Ureter (tissue), 1 donor: ENCODE results near the gene TMEM14C. TPM values are rescaled to one million over a fixed set of nuclear protein-coding genes. Genes with fewer than 3 reads are reported as not detected.
A peak's percentile ranks its signal among the peaks of the same experiment; 100 is the strongest.
"Not testable (repeated sequence)": the region's sequence is repeated elsewhere in the genome, so short reads cannot be mapped to it uniquely, and the experiment has no call there.

ENCODE experiments used
- DNase-seq: peaks from one replicate; pipeline ENCODE4 v3.0.0-alpha.2; 2020; ENCODE audit warnings: low spot score
- total RNA-seq: library from RNA; stranded (reverse); gene quantifications from one replicate; pipeline ENCODE4 v1.2.4, GENCODE V29; 2023
- donor health status: DM: yes; HTN: yes; CAD: no.

Gene TMEM14C
- total RNA-seq, 1 donor from 2014 or later = 85.5 TPM

GRCh38 chr6:10720960-10721849 lies 1.7 kb upstream of the TMEM14C start:
- not testable (repeated sequence) for DNase-seq

DNA sequence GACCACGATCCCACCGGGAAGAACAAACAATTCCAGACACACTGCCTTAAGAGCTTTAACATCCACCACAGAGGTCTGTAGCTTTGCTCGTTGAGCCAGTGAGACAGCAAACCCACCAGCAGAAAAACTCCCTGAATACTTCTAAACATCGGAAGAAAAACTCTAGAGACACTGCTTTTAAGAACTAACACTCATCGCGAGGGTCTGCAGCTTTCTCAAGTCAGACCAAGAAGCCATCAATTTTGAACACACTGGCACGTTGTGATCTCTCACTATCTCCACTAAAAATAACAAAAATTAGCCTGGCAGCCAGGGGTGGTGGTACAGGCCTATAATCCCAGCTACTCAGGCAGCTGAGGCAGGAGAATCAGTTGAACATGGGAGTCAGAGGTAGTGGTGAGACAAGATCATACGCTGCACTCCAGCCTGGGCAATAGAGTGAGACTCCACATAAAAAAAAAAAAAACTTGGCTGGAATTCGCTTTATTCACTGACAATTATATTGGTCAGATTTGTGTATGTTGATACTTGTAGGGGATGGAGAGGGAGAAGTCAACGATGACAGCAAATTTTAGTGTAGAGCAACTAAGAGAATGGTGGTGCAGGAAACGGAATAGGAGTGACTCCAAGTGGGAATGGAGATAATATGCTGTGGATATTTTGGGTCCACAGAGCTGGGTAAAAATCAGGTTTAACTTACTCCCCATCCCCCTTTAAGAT lies 860 bp upstream of the TMEM14C start:
- DNase-seq = no peak

GRCh38 chr6:10722570-10722819 lies 375 bp upstream of the TMEM14C start:
- no peak for DNase-seq

GRCh38 chr6:10723567-10723881 lies 654 bp downstream of the TMEM14C start:
- DNase-seq = no peak

DNA sequence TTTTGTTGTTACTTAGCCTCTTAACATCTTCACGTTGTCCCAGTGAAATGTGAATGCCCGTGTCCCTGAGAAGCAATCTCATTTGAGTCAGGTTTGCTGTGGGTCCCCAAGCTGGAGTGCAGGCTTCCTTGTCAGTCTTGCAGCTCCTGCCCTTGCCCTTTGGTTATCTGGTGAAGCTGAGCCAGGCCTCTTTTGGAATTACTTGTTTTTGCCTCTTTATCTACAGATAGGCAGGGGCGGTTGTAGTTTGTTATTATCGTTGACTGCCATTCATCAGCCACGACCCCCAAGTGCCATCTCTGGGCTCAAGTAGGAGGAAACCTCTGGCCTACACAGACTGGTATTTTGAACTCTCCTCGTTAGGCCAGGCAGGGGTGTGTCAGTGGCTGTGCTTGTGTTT lies 2.2 kb downstream of the TMEM14C start:
- DNase-seq = no peak

DNA sequence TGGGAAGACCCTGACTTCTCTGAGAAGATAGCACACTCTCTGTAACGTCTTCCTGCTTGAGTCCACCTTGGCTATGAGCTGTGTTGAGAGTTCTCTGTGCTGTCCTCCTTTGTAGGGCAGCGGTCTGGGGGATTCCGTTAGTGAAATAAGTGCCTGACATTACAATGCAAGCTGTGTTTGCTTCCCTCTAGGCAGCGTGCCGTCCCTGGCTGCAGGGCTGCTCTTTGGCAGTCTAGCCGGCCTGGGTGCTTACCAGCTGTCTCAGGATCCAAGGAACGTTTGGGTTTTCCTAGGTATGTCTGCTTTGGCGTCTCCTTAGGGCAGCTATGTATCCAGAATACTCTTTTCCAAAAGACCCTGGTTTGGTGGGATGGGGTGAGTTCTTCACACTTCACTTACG lies 2.8 kb downstream of the TMEM14C start:
- no peak for DNase-seq

DNA sequence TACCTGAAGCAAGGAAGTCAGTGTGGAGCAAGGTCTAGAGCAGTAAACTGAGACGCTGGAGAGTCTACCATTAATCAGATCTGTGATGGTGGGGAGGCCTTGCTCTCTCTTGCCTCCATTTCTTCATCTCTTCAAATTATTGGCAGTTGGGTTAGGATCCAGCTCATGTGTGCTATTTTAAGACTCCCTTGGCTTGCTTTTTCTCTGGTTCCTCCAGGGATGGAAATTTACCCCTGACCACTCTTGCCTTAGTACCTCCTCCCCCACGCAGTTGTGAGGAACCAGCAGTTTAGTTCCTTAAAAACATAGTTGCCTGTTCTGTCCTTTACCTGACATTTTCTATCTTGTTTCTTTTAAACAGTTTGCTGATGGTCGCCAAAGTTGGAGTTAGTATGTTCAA lies 7.4 kb downstream of the TMEM14C start:
- DNase-seq = no peak

DNA sequence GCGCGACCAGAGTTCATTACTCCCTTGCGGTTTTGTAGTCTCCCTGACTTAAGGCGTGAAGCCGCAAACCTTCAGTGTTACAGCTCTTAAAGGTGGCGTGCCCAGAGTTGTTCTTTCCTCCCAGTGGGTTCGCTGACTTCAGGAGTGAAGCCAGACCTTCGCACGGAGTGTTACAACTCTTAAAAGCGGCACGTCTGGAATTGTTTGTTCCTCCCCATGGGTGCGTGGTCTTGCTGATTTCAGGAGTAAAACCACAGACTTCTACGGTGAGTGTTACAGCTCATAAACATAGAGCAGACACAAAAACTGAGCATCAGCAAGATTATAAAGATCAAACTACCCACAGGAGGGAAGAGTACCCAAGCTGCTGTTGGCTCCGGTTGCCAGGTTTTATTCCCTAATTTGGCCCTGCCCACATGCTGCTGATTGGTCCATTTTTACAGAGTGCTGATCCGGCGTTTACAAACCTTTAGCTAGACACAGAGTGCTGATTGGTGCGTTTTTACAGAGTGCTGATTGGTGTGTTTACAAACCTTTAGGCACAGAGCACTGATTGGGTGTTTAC lies 10.4 kb downstream of the TMEM14C start:
- peak; percentile 26 for DNase-seq

DNA sequence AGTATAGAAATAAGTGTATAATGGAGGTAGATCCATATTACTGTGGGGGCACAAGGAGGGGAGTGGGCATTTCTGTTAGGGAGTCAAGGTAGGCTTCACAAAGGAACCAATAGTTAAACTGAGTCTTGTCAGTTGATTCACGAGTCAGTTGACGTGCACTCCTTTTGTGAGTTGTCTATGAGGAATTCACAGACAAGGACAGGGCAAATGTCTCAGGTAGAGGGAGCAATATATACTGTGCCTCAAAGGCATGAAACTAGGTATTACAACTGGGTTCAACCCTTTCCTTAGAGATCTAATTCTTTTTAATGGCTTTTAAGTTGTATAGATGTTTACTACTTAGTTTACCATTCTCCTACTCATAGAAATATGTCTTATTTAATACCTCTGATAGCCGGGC lies 11.0 kb downstream of the TMEM14C start:
- no peak for DNase-seq

DNA sequence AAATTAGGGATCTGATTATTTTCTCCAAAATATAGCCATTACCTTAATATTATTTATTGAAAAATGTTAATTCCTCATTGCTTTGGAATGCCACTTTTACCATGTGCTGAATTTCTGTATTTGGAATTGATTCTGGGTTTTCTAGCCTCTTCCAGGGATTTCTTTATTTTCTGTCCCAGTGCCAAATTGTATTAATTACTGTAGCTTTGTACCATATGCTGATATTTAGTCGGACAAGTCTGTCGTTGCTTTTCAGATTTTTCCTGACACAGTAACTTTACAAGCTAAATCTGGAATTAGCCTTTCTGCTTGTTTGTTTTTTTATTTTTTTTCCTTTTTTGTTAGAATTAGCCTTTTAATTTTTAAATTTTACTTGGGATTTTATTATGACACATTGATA lies 13.9 kb downstream of the TMEM14C start:
- no peak for DNase-seq

GRCh38 chr6:10740061-10740460 lies 17.2 kb downstream of the TMEM14C start:
- DNase-seq = no peak

DNA sequence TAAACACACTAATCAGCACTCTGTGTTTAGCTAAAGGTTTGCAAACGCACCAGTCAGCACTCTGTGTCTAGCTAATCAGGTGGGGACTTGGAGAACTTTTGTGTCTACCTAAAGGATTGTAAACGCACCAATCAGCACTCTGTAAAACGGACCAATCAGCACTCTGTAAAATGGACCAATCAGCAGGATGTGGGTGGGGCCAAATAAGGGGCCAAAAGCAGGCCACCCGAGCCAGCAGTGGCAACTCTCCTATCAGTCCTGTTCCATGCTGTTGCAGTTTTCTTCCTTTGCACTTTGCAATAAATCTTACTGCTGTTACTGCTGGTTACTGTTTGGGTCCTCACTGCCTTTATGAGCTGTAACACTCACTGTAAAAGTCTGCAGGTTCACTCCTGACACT lies 18.8 kb downstream of the TMEM14C start:
- not testable (repeated sequence) for DNase-seq

- no peak for DNase-seq
These were observed 19.4 kb downstream of the TMEM14C start for GRCh38 chr6:10742251-10742650.

DNA sequence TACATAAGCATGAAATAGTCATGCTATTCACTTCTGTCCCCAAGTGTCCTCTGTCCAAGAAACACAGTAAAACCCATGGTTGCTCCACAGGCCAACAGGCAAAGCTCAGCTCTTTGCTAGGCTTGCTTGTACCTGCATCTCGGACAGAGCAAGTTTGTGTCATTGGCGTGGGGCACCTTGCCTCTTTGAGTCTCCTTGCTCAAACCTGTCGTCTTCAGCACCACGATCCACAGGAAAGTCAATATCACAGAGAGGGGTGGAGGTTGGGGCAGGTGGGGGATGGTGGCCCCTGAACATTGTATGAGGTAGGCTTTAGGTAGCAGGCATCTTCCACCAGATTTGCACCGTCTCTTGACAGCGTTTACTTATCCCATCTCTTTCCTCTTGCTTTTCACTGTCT lies 20.6 kb downstream of the TMEM14C start:
- DNase-seq = no peak

DNA sequence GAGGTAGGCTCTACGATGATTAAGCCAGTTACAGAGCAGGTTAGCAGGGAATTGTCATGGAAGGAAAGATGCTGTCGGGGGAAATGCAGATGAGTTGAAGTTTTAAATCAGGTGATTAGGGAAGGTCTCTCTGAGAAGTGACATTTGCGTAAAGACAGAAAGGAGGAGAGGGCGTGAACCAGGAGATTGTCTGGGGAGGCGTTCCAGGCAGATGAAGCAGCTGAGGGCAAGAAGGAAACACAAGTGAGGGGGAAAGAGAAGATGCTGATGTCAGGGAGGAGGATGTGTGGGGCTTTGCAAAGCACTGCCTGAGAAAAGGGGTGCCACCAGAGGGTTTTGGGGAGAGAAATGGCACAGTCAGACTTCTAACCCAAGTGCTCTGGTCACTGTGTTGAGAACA lies 22.2 kb downstream of the TMEM14C start:
- DNase-seq = no peak

GRCh38 chr6:10746915-10747250 lies 24.0 kb downstream of the TMEM14C start:
- DNase-seq = no peak

GRCh38 chr6:10747251-10747972 lies 24.5 kb downstream of the TMEM14C start, which contains the start of gene TMEM14B:
Gene TMEM14B, plus strand, starts transcription at chr6:10747805. Its CDS starts 1,441 bp downstream, at chr6:10749246.
- DNase-seq = peak; percentile 99

DNA sequence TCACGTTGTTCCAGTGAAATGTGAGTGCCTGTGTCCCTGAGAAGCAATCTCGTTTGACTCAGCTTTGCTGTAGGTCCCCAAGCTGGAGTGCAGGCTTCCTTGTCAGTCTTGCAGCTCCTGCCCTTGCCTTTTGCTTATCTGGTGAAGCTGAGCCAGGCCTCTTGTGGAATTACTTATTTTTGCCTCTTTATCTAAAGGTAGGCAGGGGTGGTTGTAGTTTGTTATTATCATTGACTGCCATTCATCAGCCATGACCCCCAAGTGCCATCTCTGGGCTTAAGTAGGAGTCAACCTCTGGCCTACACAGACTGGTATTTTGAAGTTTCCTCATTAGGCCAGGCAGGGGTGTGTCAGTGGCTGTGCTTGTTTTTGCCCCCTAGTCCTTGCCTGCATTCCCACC lies 26.9 kb downstream of the TMEM14C start:
- no peak for DNase-seq

GRCh38 chr6:10750568-10750967 lies 27.7 kb downstream of the TMEM14C start:
- DNase-seq = not testable (repeated sequence)

- not testable (repeated sequence) for DNase-seq
These were observed 28.9 kb downstream of the TMEM14C start for GRCh38 chr6:10751757-10752156.

- no peak for DNase-seq
These were observed 33.2 kb downstream of the TMEM14C start for GRCh38 chr6:10756085-10756484.

GRCh38 chr6:10759312-10759839 lies 36.5 kb downstream of the TMEM14C start:
- no peak for DNase-seq
